ENCODE data around the gene IQCN. TPM values are rescaled to one million over a fixed set of nuclear protein-coding genes. Genes with fewer than 3 reads are reported as not detected.

IQCN gene
- total and polyA plus RNA-seq, 2 experiments from 2014 or later = 0.35 TPM; not detected in 1

- Histone ChIP-seq H2AFZ (peak overlapping the region; percentile 66), H4K20me1 (replicated peaks; ENCODE audit: insufficient read depth) (no peaks in the 10 kb centered on the region), H3K9me2 (ENCODE audit: insufficient read depth) (no peaks in the 10 kb centered on the region), H3K4me3 (peak overlapping the region; percentile 92), H3K79me2 (replicated peaks; ENCODE audit: insufficient read depth) (no peaks in the 10 kb centered on the region; the same call in 1 of the 2 replicates), H3K27ac (ENCODE audit: low read depth) (peak overlapping the region; percentile 98), H3K4me2 (peak overlapping the region; percentile 94), H3K4me1 (ENCODE audit: insufficient read depth) (peaks cover 45% of the 10 kb centered on the region), H3K27me3 (ENCODE audit: insufficient read depth) (peaks cover 2% of the 10 kb centered on the region; the same call in 1 of the 2 replicates), H3K36me3 (ENCODE audit: insufficient read depth) (no peaks in the 10 kb centered on the region), H3F3A (replicated peaks; ENCODE audit: low read depth) (peaks cover 27% of the 10 kb centered on the region)
- peak; percentile 86 for DNase-seq (ENCODE audit: low spot score)
- Mint-ChIP-seq H3K27ac (peak overlapping the region; percentile 97), H3K27me3 (ENCODE audit: insufficient read depth, low read depth, poor library complexity) (peaks cover 26% of the 10 kb centered on the region), H3K36me3 (ENCODE audit: low read depth) (no peaks in the 10 kb centered on the region), H3K4me3 (peak overlapping the region; percentile 86), H3K4me1 (peaks cover 38% of the 10 kb centered on the region), H3K9me3 (peaks cover 2% of the 10 kb centered on the region; the same call in 1 of the 3 replicates)
- ATAC-seq = peak; percentile 42
- TF ChIP-seq CREB1 (CRISPR knock-in tag; IDR thresholded peaks at IDR 0.05; ENCODE audit: low read depth) = peak; percentile 84
- no peak for TF ChIP-seq ZNF114 (CRISPR knock-in tag; IDR thresholded peaks at IDR 0.05)
- TF ChIP-seq EZH2 (IDR thresholded peaks at IDR 0.05; ENCODE audit: low read depth, unreplicated experiment) = peak; percentile 25
- TF ChIP-seq POLR2AphosphoS5 (IDR thresholded peaks at IDR 0.05; ENCODE audit: low read depth) = peak; percentile 52; the same call in 1 of the 2 replicates
- no peak for TF ChIP-seq EZH2phosphoT487 (IDR thresholded peaks at IDR 0.05; ENCODE audit: unreplicated experiment)
Measured at GRCh38 chr19:18291590-18292461, 17.6 kb upstream of the IQCN start.

GRCh38 chr19:18291019-18291524 is 16.8 kb upstream of the IQCN start:
- Histone ChIP-seq H3K9me2 (ENCODE audit: insufficient read depth) (no peaks in the 10 kb centered on the region), H3K27me3 (ENCODE audit: insufficient read depth) (peaks cover 6% of the 10 kb centered on the region; the same call in 1 of the 2 replicates), H3K4me3 (peak overlapping the region; percentile 92), H3K79me2 (replicated peaks; ENCODE audit: insufficient read depth) (no peaks in the 10 kb centered on the region; the same call in 1 of the 2 replicates), H3K4me2 (peak overlapping the region; percentile 94), H3F3A (replicated peaks; ENCODE audit: low read depth) (peaks cover 27% of the 10 kb centered on the region), H2AFZ (peak overlapping the region; percentile 85; the same call in 1 of the 2 replicates), H4K20me1 (replicated peaks; ENCODE audit: insufficient read depth) (no peaks in the 10 kb centered on the region), H3K27ac (ENCODE audit: low read depth) (peak overlapping the region; percentile 98), H3K36me3 (ENCODE audit: insufficient read depth) (no peaks in the 10 kb centered on the region), H3K4me1 (ENCODE audit: insufficient read depth) (peaks cover 52% of the 10 kb centered on the region)
- Mint-ChIP-seq H3K4me3 (peak overlapping the region; percentile 86), H3K27me3 (ENCODE audit: insufficient read depth, low read depth, poor library complexity) (peaks cover 22% of the 10 kb centered on the region), H3K4me1 (peaks cover 42% of the 10 kb centered on the region), H3K27ac (peak overlapping the region; percentile 44; the same call in 1 of the 2 replicates), H3K36me3 (ENCODE audit: low read depth) (no peaks in the 10 kb centered on the region), H3K9me3 (peaks cover 2% of the 10 kb centered on the region; the same call in 1 of the 3 replicates)
- peak; percentile 26 for DNase-seq (ENCODE audit: low spot score)
- ATAC-seq = no peak
- TF ChIP-seq EZH2phosphoT487 (IDR thresholded peaks at IDR 0.05; ENCODE audit: unreplicated experiment) (no peak), ZNF331 (CRISPR knock-in tag; IDR thresholded peaks at IDR 0.05; ENCODE audit: low read depth) (no peak), CREB1 (CRISPR knock-in tag; IDR thresholded peaks at IDR 0.05; ENCODE audit: low read depth) (no peak), STAT1 (IDR thresholded peaks at IDR 0.05; ENCODE audit: unreplicated experiment) (no peak), ZNF114 (CRISPR knock-in tag; IDR thresholded peaks at IDR 0.05) (no peak), JUNB (IDR thresholded peaks at IDR 0.05; ENCODE audit: unreplicated experiment) (no peak), NANOG (IDR thresholded peaks at IDR 0.05; ENCODE audit: borderline replicate concordance) (no peak)
- TF ChIP-seq, protein P1, sequence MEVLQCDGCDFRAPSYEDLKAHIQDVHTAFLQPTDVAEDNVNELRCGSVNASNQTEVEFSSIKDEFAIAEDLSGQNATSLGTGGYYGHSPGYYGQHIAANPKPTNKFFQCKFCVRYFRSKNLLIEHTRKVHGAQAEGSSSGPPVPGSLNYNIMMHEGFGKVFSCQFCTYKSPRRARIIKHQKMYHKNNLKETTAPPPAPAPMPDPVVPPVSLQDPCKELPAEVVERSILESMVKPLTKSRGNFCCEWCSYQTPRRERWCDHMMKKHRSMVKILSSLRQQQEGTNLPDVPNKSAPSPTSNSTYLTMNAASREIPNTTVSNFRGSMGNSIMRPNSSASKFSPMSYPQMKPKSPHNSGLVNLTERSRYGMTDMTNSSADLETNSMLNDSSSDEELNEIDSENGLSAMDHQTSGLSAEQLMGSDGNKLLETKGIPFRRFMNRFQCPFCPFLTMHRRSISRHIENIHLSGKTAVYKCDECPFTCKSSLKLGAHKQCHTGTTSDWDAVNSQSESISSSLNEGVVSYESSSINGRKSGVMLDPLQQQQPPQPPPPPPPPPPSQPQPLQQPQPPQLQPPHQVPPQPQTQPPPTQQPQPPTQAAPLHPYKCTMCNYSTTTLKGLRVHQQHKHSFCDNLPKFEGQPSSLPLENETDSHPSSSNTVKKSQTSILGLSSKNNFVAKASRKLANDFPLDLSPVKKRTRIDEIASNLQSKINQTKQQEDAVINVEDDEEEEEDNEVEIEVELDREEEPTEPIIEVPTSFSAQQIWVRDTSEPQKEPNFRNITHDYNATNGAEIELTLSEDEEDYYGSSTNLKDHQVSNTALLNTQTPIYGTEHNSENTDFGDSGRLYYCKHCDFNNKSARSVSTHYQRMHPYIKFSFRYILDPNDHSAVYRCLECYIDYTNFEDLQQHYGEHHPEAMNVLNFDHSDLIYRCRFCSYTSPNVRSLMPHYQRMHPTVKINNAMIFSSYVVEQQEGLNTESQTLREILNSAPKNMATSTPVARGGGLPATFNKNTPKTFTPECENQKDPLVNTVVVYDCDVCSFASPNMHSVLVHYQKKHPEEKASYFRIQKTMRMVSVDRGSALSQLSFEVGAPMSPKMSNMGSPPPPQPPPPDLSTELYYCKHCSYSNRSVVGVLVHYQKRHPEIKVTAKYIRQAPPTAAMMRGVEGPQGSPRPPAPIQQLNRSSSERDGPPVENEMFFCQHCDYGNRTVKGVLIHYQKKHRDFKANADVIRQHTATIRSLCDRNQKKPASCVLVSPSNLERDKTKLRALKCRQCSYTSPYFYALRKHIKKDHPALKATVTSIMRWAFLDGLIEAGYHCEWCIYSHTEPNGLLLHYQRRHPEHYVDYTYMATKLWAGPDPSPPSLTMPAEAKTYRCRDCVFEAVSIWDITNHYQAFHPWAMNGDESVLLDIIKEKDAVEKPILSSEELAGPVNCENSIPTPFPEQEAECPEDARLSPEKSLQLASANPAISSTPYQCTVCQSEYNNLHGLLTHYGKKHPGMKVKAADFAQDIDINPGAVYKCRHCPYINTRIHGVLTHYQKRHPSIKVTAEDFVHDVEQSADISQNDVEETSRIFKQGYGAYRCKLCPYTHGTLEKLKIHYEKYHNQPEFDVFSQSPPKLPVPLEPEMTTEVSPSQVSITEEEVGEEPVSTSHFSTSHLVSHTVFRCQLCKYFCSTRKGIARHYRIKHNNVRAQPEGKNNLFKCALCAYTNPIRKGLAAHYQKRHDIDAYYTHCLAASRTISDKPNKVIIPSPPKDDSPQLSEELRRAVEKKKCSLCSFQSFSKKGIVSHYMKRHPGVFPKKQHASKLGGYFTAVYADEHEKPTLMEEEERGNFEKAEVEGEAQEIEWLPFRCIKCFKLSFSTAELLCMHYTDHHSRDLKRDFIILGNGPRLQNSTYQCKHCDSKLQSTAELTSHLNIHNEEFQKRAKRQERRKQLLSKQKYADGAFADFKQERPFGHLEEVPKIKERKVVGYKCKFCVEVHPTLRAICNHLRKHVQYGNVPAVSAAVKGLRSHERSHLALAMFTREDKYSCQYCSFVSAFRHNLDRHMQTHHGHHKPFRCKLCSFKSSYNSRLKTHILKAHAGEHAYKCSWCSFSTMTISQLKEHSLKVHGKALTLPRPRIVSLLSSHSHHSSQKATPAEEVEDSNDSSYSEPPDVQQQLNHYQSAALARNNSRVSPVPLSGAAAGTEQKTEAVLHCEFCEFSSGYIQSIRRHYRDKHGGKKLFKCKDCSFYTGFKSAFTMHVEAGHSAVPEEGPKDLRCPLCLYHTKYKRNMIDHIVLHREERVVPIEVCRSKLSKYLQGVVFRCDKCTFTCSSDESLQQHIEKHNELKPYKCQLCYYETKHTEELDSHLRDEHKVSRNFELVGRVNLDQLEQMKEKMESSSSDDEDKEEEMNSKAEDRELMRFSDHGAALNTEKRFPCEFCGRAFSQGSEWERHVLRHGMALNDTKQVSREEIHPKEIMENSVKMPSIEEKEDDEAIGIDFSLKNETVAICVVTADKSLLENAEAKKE (CRISPR knock-in tag; IDR thresholded peaks at IDR 0.05) = no peak
- TF ChIP-seq, protein P2, sequence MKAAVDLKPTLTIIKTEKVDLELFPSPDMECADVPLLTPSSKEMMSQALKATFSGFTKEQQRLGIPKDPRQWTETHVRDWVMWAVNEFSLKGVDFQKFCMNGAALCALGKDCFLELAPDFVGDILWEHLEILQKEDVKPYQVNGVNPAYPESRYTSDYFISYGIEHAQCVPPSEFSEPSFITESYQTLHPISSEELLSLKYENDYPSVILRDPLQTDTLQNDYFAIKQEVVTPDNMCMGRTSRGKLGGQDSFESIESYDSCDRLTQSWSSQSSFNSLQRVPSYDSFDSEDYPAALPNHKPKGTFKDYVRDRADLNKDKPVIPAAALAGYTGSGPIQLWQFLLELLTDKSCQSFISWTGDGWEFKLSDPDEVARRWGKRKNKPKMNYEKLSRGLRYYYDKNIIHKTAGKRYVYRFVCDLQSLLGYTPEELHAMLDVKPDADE (IDR thresholded peaks at IDR 0.05) = no peak
